Body of pancreas (tissue), 4 donors: ENCODE measurements around the gene C7orf57.
"Not testable (repeated sequence)": the region's sequence is repeated elsewhere in the genome, so short reads cannot be mapped to it uniquely, and the experiment has no call there.

Source experiments
- POLR2A ChIP-seq, 3 donors: fragments of 450-650 bp; IDR thresholded peaks; one replicate each; pipeline ENCODE4 v1.6.1; 2016; ENCODE audit warnings: antibody characterized with exemption in 3 of 3, mild to moderate bottlenecking in 2 of 3
- TF ChIP-seq, protein P1 (sequence below), 7 experiments: fragments of 450-650 bp in 4 of 7; fragments of 200-600 bp in 3 of 7; sonication (generic) in 3 of 7; IDR thresholded peaks; one replicate each; pipeline ENCODE4 v1.5.1; 2016 to 2019; ENCODE audit warnings: antibody characterized with exemption in 7 of 7

DNA sequence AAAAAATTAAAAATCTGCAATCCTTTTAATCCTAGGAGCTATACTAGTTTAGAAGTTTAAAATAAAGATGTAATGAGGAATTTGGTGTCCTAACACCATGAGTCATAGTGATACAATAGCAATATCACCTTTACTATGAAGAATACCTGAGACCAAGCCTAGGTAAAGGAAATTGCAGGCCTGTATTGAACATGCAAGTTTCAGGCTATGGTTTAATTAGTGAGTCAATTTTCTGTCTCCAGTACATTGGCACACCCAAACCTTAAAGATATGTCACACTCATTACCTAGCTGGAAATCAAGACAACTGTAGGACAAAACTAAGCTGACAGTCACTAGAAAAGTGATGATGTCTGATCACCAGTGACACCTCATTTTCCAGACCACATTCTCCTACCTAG, 47.0 kb downstream of the C7orf57 start:
- not testable (repeated sequence) for TF ChIP-seq POLR2A (IDR thresholded peaks at IDR 0.05)
- TF ChIP-seq, protein P1, sequence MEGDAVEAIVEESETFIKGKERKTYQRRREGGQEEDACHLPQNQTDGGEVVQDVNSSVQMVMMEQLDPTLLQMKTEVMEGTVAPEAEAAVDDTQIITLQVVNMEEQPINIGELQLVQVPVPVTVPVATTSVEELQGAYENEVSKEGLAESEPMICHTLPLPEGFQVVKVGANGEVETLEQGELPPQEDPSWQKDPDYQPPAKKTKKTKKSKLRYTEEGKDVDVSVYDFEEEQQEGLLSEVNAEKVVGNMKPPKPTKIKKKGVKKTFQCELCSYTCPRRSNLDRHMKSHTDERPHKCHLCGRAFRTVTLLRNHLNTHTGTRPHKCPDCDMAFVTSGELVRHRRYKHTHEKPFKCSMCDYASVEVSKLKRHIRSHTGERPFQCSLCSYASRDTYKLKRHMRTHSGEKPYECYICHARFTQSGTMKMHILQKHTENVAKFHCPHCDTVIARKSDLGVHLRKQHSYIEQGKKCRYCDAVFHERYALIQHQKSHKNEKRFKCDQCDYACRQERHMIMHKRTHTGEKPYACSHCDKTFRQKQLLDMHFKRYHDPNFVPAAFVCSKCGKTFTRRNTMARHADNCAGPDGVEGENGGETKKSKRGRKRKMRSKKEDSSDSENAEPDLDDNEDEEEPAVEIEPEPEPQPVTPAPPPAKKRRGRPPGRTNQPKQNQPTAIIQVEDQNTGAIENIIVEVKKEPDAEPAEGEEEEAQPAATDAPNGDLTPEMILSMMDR (IDR thresholded peaks at IDR 0.05): not testable (repeated sequence)
